ENCODE results near the gene SPIRE1.

DNA sequence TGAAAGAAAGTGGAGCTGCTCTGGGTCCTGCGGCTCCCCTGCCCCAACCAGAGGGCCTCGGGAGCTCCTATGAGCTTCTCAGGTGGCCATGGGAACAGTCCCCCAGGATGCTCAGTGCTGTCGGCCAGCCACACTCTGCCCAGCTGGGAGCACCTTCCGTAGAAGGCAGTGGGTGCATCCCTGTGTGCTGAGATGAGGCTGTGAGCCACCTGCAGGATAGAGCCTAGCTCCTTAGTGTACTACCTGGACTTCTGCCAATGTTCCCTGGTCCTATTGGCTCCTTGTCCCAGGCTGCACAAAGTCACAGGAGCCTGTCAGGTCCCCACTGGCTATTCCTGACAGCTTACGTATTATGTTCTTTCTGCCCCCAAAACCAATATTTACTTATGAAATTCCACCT lies 234.1 kb downstream of the SPIRE1 start:
- TF ChIP-seq, protein P1, sequence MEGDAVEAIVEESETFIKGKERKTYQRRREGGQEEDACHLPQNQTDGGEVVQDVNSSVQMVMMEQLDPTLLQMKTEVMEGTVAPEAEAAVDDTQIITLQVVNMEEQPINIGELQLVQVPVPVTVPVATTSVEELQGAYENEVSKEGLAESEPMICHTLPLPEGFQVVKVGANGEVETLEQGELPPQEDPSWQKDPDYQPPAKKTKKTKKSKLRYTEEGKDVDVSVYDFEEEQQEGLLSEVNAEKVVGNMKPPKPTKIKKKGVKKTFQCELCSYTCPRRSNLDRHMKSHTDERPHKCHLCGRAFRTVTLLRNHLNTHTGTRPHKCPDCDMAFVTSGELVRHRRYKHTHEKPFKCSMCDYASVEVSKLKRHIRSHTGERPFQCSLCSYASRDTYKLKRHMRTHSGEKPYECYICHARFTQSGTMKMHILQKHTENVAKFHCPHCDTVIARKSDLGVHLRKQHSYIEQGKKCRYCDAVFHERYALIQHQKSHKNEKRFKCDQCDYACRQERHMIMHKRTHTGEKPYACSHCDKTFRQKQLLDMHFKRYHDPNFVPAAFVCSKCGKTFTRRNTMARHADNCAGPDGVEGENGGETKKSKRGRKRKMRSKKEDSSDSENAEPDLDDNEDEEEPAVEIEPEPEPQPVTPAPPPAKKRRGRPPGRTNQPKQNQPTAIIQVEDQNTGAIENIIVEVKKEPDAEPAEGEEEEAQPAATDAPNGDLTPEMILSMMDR (conservative IDR thresholded peaks at IDR 0.05; ENCODE audit: low read length) = no peak
- TF ChIP-seq EZH2phosphoT487 (IDR thresholded peaks at IDR 0.05; ENCODE audit: borderline replicate concordance) = no peak

Measured in Loucy (cell line).